ENCODE results near the gene ILK. TPM values are rescaled to one million over a fixed set of nuclear protein-coding genes. Genes with fewer than 3 reads are reported as not detected.

Gene ILK
- total and polyA plus RNA-seq, 10 of the 15 experiments (the other 5 are each of a cell fraction or from before 2014, with no cell fraction given): 51.8 to 163 (median 92.0) TPM

DNA sequence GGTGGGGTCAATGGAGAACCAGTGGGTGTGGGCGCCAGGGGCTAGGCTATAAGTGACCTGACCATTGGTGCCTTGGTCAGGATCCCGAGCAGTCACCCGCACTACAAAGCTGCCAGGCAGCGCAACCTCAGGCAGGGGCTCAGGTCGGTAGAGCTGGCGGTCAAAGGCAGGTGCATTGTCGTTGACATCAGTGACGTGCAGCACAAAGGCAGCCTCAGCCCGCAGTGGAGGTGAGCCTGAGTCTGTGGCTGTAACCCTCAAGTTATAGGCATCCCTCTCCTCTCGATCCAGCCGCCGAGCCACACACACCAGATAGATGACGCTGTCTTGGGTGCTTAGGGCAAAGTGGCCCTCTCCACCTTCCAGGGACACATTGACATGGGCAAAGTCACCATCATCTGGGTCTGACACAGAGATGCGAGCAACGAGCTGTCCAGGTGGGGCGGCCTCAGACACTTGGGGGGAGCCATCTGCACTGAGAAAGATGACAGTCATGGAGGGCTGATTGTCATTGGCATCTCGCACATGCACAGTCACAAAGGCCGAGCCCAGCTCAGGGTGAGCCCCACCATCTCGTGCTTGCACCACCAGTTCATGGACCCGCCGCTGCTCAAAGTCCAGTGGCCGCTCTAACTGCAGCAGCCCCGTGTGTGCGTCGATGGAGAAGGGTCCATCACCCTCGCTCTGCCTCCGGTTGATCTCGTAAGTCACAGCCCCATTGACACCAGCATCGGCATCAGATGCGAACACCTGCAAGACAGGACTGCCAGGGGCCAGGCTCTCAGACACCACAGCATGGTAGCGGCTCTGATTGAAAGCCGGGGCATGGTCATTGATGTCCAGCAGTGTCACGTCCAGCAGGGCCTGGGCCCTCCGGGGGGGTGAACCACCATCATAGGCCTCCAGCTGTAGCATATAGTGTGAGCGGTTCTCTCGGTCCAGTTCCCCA is 36.7 kb downstream of the ILK start:
- POLR2A ChIA-PET: no interaction called here
- TF ChIP-seq EZH2 (IDR thresholded peaks at IDR 0.05; ENCODE audit: borderline replicate concordance, control insufficient read depth, low read depth, low read length) (no peak), ZNF622 (IDR thresholded peaks at IDR 0.05) (no peak), SREBF2 (IDR thresholded peaks at IDR 0.05; ENCODE audit: low read length) (no peak), CBX3 (IDR thresholded peaks at IDR 0.05; ENCODE audit: borderline replicate concordance, low read depth) (no peak), KDM1A (IDR thresholded peaks at IDR 0.05; ENCODE audit: borderline replicate concordance) (no peak), SIN3A (IDR thresholded peaks at IDR 0.05; ENCODE audit: low read depth, low read length) (no peak)
- TF ChIP-seq, protein P1, sequence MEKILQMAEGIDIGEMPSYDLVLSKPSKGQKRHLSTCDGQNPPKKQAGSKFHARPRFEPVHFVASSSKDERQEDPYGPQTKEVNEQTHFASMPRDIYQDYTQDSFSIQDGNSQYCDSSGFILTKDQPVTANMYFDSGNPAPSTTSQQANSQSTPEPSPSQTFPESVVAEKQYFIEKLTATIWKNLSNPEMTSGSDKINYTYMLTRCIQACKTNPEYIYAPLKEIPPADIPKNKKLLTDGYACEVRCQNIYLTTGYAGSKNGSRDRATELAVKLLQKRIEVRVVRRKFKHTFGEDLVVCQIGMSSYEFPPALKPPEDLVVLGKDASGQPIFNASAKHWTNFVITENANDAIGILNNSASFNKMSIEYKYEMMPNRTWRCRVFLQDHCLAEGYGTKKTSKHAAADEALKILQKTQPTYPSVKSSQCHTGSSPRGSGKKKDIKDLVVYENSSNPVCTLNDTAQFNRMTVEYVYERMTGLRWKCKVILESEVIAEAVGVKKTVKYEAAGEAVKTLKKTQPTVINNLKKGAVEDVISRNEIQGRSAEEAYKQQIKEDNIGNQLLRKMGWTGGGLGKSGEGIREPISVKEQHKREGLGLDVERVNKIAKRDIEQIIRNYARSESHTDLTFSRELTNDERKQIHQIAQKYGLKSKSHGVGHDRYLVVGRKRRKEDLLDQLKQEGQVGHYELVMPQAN (conservative IDR thresholded peaks at IDR 0.05): no peak
- TF ChIP-seq, protein P2, sequence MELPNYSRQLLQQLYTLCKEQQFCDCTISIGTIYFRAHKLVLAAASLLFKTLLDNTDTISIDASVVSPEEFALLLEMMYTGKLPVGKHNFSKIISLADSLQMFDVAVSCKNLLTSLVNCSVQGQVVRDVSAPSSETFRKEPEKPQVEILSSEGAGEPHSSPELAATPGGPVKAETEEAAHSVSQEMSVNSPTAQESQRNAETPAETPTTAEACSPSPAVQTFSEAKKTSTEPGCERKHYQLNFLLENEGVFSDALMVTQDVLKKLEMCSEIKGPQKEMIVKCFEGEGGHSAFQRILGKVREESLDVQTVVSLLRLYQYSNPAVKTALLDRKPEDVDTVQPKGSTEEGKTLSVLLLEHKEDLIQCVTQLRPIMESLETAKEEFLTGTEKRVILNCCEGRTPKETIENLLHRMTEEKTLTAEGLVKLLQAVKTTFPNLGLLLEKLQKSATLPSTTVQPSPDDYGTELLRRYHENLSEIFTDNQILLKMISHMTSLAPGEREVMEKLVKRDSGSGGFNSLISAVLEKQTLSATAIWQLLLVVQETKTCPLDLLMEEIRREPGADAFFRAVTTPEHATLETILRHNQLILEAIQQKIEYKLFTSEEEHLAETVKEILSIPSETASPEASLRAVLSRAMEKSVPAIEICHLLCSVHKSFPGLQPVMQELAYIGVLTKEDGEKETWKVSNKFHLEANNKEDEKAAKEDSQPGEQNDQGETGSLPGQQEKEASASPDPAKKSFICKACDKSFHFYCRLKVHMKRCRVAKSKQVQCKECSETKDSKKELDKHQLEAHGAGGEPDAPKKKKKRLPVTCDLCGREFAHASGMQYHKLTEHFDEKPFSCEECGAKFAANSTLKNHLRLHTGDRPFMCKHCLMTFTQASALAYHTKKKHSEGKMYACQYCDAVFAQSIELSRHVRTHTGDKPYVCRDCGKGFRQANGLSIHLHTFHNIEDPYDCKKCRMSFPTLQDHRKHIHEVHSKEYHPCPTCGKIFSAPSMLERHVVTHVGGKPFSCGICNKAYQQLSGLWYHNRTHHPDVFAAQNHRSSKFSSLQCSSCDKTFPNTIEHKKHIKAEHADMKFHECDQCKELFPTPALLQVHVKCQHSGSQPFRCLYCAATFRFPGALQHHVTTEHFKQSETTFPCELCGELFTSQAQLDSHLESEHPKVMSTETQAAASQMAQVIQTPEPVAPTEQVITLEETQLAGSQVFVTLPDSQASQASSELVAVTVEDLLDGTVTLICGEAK (IDR thresholded peaks at IDR 0.05; ENCODE audit: borderline replicate concordance): no peak
- TF ChIP-seq, protein P3, sequence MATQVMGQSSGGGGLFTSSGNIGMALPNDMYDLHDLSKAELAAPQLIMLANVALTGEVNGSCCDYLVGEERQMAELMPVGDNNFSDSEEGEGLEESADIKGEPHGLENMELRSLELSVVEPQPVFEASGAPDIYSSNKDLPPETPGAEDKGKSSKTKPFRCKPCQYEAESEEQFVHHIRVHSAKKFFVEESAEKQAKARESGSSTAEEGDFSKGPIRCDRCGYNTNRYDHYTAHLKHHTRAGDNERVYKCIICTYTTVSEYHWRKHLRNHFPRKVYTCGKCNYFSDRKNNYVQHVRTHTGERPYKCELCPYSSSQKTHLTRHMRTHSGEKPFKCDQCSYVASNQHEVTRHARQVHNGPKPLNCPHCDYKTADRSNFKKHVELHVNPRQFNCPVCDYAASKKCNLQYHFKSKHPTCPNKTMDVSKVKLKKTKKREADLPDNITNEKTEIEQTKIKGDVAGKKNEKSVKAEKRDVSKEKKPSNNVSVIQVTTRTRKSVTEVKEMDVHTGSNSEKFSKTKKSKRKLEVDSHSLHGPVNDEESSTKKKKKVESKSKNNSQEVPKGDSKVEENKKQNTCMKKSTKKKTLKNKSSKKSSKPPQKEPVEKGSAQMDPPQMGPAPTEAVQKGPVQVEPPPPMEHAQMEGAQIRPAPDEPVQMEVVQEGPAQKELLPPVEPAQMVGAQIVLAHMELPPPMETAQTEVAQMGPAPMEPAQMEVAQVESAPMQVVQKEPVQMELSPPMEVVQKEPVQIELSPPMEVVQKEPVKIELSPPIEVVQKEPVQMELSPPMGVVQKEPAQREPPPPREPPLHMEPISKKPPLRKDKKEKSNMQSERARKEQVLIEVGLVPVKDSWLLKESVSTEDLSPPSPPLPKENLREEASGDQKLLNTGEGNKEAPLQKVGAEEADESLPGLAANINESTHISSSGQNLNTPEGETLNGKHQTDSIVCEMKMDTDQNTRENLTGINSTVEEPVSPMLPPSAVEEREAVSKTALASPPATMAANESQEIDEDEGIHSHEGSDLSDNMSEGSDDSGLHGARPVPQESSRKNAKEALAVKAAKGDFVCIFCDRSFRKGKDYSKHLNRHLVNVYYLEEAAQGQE (IDR thresholded peaks at IDR 0.05; ENCODE audit: low read depth, low read length): no peak

More for the DNA sequence above, 36.7 kb downstream of the ILK start:
- DNase-seq (ENCODE audit: low read depth, low spot score) (no peak), FAIRE-seq (no peak), ATAC-seq (no peak)
- Histone ChIP-seq H3K9me3 (replicated peaks; ENCODE audit: control insufficient read depth, insufficient read depth, low read length) (no peaks in the 10 kb centered on the region), H3K27me3 (replicated peaks in 1 of 2; ENCODE audit: control insufficient read depth in 2 of 2, insufficient read depth in 2 of 2, low read length in 1 of 2) (no peaks in the 10 kb centered on the region), H3K4me1 (ENCODE audit: control insufficient read depth, insufficient read depth, low read length) (no peaks in the 10 kb centered on the region), H3K9ac (ENCODE audit: control insufficient read depth, insufficient read depth, low read length) (no peak overlapping the region), H4K20me1 (ENCODE audit: control insufficient read depth, insufficient read depth) (no peaks in the 10 kb centered on the region), H3K27ac (ENCODE audit: control insufficient read depth, insufficient read depth) (no peak overlapping the region), H2AFZ (ENCODE audit: control insufficient read depth, low read depth, low read length) (no peak overlapping the region), H3K79me2 (ENCODE audit: control insufficient read depth, insufficient read depth, low read length) (no peaks in the 10 kb centered on the region), H3K36me3 (ENCODE audit: control insufficient read depth in 2 of 2, insufficient read depth in 2 of 2, low read length in 1 of 2) (no peaks in the 10 kb centered on the region), H3K4me3 (no peak overlapping the region), H3K4me2 (ENCODE audit: control insufficient read depth, insufficient read depth) (no peak overlapping the region)
- in situ Hi-C loops (cut with MboI) (no loop called here), intact Hi-C loops (cut with micrococcal nuclease; ENCODE audit: unreplicated experiment) (no loop called here)
- ChIA-PET CTCF (interaction anchor here (0.7 kb wide), 1 partner anchor 108 kb away, joined by 4 read pairs; no protein-coding TSS in a partner anchor), SMC1A (ENCODE audit: uncharacterized antibody, unreplicated experiment) (interaction anchor here (0.7 to 1.4 kb wide), 2 partner anchors 9 to 132 kb away, joined by 3 read pairs; no protein-coding TSS in a partner anchor), RAD21 (ENCODE audit: unreplicated experiment) (no interaction called here)
- BruUV-seq (replicated peaks): no TSS peak
- WGBS (ENCODE audit: insufficient coverage, insufficient replicate concordance, low lambda C conversion rate, missing lambda C conversion rate): 76% methylated on average over 35 of the region's 36 CpGs

All from GM12878 (cell line).